Midbrain (tissue), 1 donor: Measurements from ENCODE around the gene EFHD2.
"Not testable (repeated sequence)": the region's sequence is repeated elsewhere in the genome, so short reads cannot be mapped to it uniquely, and the experiment has no call there.

Experiments used
- DNase-seq: peaks from one replicate; lab custom pipeline; 2025; lab: John Stamatoyannopoulos, UW

EFHD2 gene

GRCh38 chr1:15388201-15388880, 21.3 kb upstream of the EFHD2 start:
- no peak for DNase-seq

- not testable (repeated sequence) for DNase-seq
These were observed 19.9 kb upstream of the EFHD2 start for GRCh38 chr1:15389828-15390227.

- DNase-seq, result no peak
These were observed 19.0 kb upstream of the EFHD2 start for GRCh38 chr1:15390667-15391066.

- DNase-seq, result no peak
These were observed 18.3 kb upstream of the EFHD2 start for GRCh38 chr1:15391366-15391765.

GRCh38 chr1:15393475-15394257, 16.0 kb upstream of the EFHD2 start:
- no peak for DNase-seq

- no peak for DNase-seq
These were observed 15.4 kb upstream of the EFHD2 start for GRCh38 chr1:15394258-15394690.

GRCh38 chr1:15397236-15397635, 12.5 kb upstream of the EFHD2 start:
- no peak for DNase-seq

- no peak for DNase-seq
These were observed 10.0 kb upstream of the EFHD2 start for GRCh38 chr1:15399710-15400109.

- DNase-seq, result no peak
These were observed 9.1 kb upstream of the EFHD2 start for GRCh38 chr1:15400627-15401026.

GRCh38 chr1:15401391-15402055, 8.2 kb upstream of the EFHD2 start:
- no peak for DNase-seq

GRCh38 chr1:15402809-15403450, 6.8 kb upstream of the EFHD2 start:
- DNase-seq, result no peak

- DNase-seq, result no peak
These were observed 5.6 kb upstream of the EFHD2 start for GRCh38 chr1:15403962-15404580.

- no peak for DNase-seq
These were observed 4.4 kb upstream of the EFHD2 start for GRCh38 chr1:15405106-15405850.

- DNase-seq, result no peak
These were observed 2.8 kb upstream of the EFHD2 start for GRCh38 chr1:15406614-15407559.

- no peak for DNase-seq
These were observed 2.1 kb upstream of the EFHD2 start for GRCh38 chr1:15407580-15407979.

GRCh38 chr1:15408890-15409387, 749 bp upstream of the EFHD2 start:
- DNase-seq, result no peak

GRCh38 chr1:15410223-15410883, 665 bp downstream of the EFHD2 start:
- DNase-seq, result no peak

GRCh38 chr1:15410884-15411245, 1.2 kb downstream of the EFHD2 start:
- DNase-seq, result no peak

GRCh38 chr1:15411593-15412137, 2.0 kb downstream of the EFHD2 start:
- DNase-seq, result peak; percentile 15
